ENCODE measurements around the gene INPP5D. TPM values are rescaled to one million over a fixed set of nuclear protein-coding genes. Genes with fewer than 3 reads are reported as not detected.

The INPP5D gene
- total and polyA plus RNA-seq, 2 donors (not counting 3 experiments of a cell fraction or from before 2014, with no cell fraction given): 13.9 to 46.6 TPM

- Histone ChIP-seq H3K79me2 (ENCODE audit: control insufficient read depth, insufficient read depth, low read length) (no peaks in the 10 kb centered on the region), H3K9me1 (replicated peaks; ENCODE audit: control insufficient read depth, extremely low read depth, insufficient read depth, low read length) (no peaks in the 10 kb centered on the region), H3K27me3 (ENCODE audit: control insufficient read depth in 2 of 2, insufficient read depth in 2 of 2, low read length in 2 of 2) (no peaks in the 10 kb centered on the region), H3K4me1 (ENCODE audit: control insufficient read depth, extremely low read depth, insufficient read depth, low read length) (no peaks in the 10 kb centered on the region), H3K4me3 (replicated peaks in 1 of 3; ENCODE audit: insufficient read depth in 1 of 3, low read depth in 1 of 3, low read length in 3 of 3) (no peak overlapping the region), H3K9me3 (replicated peaks; ENCODE audit: control insufficient read depth, insufficient read depth, low read length) (no peaks in the 10 kb centered on the region), H3K36me3 (ENCODE audit: control insufficient read depth in 2 of 2, extremely low read depth in 1 of 2, insufficient read depth in 2 of 2, low read length in 2 of 2) (peaks cover 3 to 60% of the 10 kb centered on the region in 2 experiments), H3K9ac (replicated peaks; ENCODE audit: extremely low read depth, insufficient read depth, low read length) (no peak overlapping the region), H3K27ac (ENCODE audit: insufficient read depth, low read depth, low read length) (no peak overlapping the region), H4K20me1 (replicated peaks; ENCODE audit: control insufficient read depth, extremely low read depth, insufficient read depth, low read length) (no peaks in the 10 kb centered on the region), H3K4me2 (ENCODE audit: insufficient read depth, low read length) (no peak overlapping the region), H2AFZ (ENCODE audit: low read depth, low read length) (no peak overlapping the region)
- BruUV-seq (replicated peaks): no TSS peak
- dilution Hi-C loops (cut with MboI; ENCODE audit: extremely low pct_ligation_motif_present, low sequenced_read_pairs): no loop called here
- no peak for DNase-seq (ENCODE audit: low read depth, low spot score)
- POLR2A ChIA-PET: no interaction called here
- intact Hi-C loops (cut with micrococcal nuclease): no loop called here
- no peak for FAIRE-seq
- CTCF ChIA-PET: no interaction called here
- TF ChIP-seq FOS (IDR thresholded peaks at IDR 0.05; ENCODE audit: borderline replicate concordance, insufficient read depth, low read length) (no peak), POLR2AphosphoS5 (IDR thresholded peaks at IDR 0.05; ENCODE audit: insufficient read depth, low read depth, low read length) (no peak), JUN (IDR thresholded peaks at IDR 0.05; ENCODE audit: borderline replicate concordance, insufficient read depth, insufficient read length, low read depth) (no peak), CTCF (IDR thresholded peaks at IDR 0.05; ENCODE audit: extremely low read depth in 1 of 2, insufficient read depth in 1 of 2, low read depth in 1 of 2, low read length in 2 of 2) (no peak), POLR2A (IDR thresholded peaks at IDR 0.05; ENCODE audit: low read depth, low read length) (no peak), EZH2 (IDR thresholded peaks at IDR 0.05; ENCODE audit: borderline replicate concordance, low read depth, low read length, severe bottlenecking) (no peak), MYC (IDR thresholded peaks at IDR 0.05; ENCODE audit: low read depth, low read length) (no peak), GATA2 (IDR thresholded peaks at IDR 0.05; ENCODE audit: insufficient read depth, insufficient read length, low read depth, low read length) (no peak), MAX (IDR thresholded peaks at IDR 0.05; ENCODE audit: insufficient read depth, insufficient read length) (no peak)
These were observed 125.8 kb downstream of the INPP5D start for GRCh38 chr2:233185963-233186362.

All from endothelial cell of umbilical vein (primary cell).